Measurements from ENCODE around the gene SLC25A13. TPM values are rescaled to one million over a fixed set of nuclear protein-coding genes. Genes with fewer than 3 reads are reported as not detected.

SLC25A13 gene
- total RNA-seq, 1 experiment from 2014 or later, result 102 TPM

DNA sequence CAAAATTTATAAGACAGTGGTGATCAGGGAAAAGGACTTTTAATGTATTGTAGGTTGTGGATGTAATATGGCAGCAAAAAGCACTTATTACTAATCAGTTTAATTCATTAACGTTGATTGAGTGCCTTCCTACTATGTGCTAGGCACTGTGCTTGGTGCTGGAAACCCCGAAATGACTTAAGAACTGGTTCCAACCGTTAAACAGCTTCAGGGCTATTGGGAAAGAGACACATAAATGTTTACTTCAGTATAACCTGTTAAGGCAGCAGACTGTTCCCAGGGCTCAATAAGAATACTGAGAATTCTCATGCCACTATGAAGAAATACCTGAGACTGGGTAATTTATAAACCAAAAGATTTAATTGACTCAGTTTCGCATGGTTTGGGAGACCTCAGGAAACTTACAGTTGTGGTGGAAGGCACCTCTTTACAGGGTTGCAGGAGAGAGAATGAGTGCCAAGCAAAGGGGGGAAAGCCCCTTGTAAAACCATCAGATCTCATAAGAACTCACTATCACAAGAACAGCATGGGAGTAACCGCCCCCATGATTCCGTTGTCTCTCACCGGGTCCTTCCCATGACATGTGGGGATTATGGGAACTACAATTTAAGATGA is 1.1 kb upstream of the SLC25A13 start:
- TF ChIP-seq, protein P1, sequence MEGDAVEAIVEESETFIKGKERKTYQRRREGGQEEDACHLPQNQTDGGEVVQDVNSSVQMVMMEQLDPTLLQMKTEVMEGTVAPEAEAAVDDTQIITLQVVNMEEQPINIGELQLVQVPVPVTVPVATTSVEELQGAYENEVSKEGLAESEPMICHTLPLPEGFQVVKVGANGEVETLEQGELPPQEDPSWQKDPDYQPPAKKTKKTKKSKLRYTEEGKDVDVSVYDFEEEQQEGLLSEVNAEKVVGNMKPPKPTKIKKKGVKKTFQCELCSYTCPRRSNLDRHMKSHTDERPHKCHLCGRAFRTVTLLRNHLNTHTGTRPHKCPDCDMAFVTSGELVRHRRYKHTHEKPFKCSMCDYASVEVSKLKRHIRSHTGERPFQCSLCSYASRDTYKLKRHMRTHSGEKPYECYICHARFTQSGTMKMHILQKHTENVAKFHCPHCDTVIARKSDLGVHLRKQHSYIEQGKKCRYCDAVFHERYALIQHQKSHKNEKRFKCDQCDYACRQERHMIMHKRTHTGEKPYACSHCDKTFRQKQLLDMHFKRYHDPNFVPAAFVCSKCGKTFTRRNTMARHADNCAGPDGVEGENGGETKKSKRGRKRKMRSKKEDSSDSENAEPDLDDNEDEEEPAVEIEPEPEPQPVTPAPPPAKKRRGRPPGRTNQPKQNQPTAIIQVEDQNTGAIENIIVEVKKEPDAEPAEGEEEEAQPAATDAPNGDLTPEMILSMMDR (IDR thresholded peaks at IDR 0.05; ENCODE audit: insufficient read depth in 1 of 2, low read depth in 1 of 2, low read length in 1 of 2, severe bottlenecking in 1 of 2, unreplicated experiment in 1 of 2), result no peak
- POLR2A ChIA-PET, result interaction anchor here (1.0 to 1.3 kb wide), 2 partner anchors 8 to 20 kb away, joined by 3 to 4 read pairs; no protein-coding TSS in a partner anchor
- Histone ChIP-seq H3K4me1 (peaks cover 15% of the 10 kb centered on the region), H3K27me3 (replicated peaks; ENCODE audit: control insufficient read depth, insufficient read depth, low read length) (no peaks in the 10 kb centered on the region), H3K36me3 (ENCODE audit: control insufficient read depth, insufficient read depth, low read length) (no peaks in the 10 kb centered on the region), H3K4me3 (ENCODE audit: low read depth, low read length) (no peak overlapping the region), H3K9me3 (no peaks in the 10 kb centered on the region)
- H3K27me3 Mint-ChIP-seq (ENCODE audit: insufficient read depth, unreplicated experiment), result no peaks in the 10 kb centered on the region
- H3K27ac Mint-ChIP-seq (ENCODE audit: unreplicated experiment), result no peak overlapping the region
- peaks cover 7% of the 10 kb centered on the region for H3K4me1 Mint-ChIP-seq (ENCODE audit: low read depth, unreplicated experiment)
- CTCF ChIA-PET, result no interaction called here
- DNase-seq, result no peak
- intact Hi-C loops (cut with micrococcal nuclease; ENCODE audit: unreplicated experiment), result loop anchor here (1.0 to 5.0 kb wide), 3 partner anchors 8 to 94 kb away; no protein-coding TSS in a partner anchor
- peak overlapping the region; percentile 90 for H3K4me3 Mint-ChIP-seq (ENCODE audit: unreplicated experiment)
- no peaks in the 10 kb centered on the region for H3K9me3 Mint-ChIP-seq (ENCODE audit: unreplicated experiment)
- TSS peak; percentile 70 for BruUV-seq (replicated peaks)
- peaks cover 13% of the 10 kb centered on the region for H3K36me3 Mint-ChIP-seq (ENCODE audit: insufficient read depth, unreplicated experiment)

DNA sequence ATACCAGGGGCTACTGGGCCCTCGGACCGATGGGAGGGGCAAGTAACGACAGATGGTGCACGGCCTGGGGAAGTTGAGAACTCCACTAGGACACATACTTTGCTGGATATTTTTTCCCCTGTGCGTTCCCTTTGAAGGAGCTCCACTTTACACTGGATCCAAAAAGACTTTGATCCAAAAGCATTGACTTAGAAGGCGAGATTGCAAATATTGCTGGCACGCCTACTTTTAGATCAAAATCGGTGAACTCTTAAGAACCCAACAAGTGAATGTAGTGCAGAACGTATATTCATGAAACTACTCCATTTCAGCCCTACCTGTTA is 436 bp upstream of the SLC25A13 start:
- Mint-ChIP-seq H3K4me3 (ENCODE audit: unreplicated experiment) (peak overlapping the region; percentile 90), H3K36me3 (ENCODE audit: insufficient read depth, unreplicated experiment) (peaks cover 13% of the 10 kb centered on the region), H3K4me1 (ENCODE audit: low read depth, unreplicated experiment) (peaks cover 10% of the 10 kb centered on the region), H3K27me3 (ENCODE audit: insufficient read depth, unreplicated experiment) (no peaks in the 10 kb centered on the region), H3K9me3 (ENCODE audit: unreplicated experiment) (no peaks in the 10 kb centered on the region), H3K27ac (ENCODE audit: unreplicated experiment) (peak overlapping the region; percentile 89)
- H3K4me1 ChIP-seq, result peaks cover 12% of the 10 kb centered on the region
- no TSS peak for BruUV-seq (replicated peaks)
- H3K27me3 ChIP-seq (replicated peaks; ENCODE audit: control insufficient read depth, insufficient read depth, low read length), result no peaks in the 10 kb centered on the region
- intact Hi-C loops (cut with micrococcal nuclease; ENCODE audit: unreplicated experiment), result loop anchor here (1.0 to 5.0 kb wide), 3 partner anchors 9 to 95 kb away; no protein-coding TSS in a partner anchor
- H3K4me3 ChIP-seq (ENCODE audit: low read depth, low read length), result peak overlapping the region; percentile 90
- no peak for DNase-seq
- TF ChIP-seq, protein P1 (IDR thresholded peaks at IDR 0.05; ENCODE audit: insufficient read depth in 1 of 2, low read depth in 1 of 2, low read length in 1 of 2, severe bottlenecking in 1 of 2, unreplicated experiment in 1 of 2), result no peak
- no peaks in the 10 kb centered on the region for H3K36me3 ChIP-seq (ENCODE audit: control insufficient read depth, insufficient read depth, low read length)
- ChIA-PET CTCF (no interaction called here), POLR2A (interaction anchor here (1.0 to 1.3 kb wide), 2 partner anchors 9 to 19 kb away, joined by 3 to 4 read pairs; no protein-coding TSS in a partner anchor)
- H3K9me3 ChIP-seq, result no peaks in the 10 kb centered on the region

DNA sequence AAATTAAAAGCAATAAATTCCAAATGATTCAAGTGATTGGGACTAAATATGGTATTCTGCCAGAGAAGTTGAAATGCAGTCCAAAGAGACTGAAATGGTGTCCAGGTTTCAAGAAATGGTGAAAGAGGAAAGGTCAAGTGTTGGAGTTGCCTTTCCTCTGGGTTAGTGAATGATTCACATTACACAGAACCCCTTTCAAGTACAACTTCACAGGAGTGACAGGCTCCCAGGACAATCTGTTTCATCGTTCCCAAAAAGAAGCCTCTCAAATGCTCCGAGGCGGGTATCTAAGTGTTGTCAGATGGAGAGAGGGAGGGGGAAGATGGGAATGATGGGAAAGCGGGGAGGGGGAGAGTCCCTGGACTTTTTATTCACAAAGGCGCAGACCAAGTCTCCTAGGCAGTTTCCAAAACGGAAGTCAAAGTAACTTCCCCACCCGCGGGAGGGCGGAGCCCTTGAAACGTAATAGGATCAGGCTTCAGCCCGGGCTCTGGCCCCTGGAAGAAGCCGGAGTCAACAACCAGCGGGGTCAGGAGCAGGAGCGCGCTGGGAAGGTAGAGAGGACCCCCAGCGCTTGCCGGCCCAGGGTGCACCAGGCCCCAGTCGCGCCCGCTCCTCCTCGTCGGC is 754 bp downstream of the SLC25A13 start:
- ChIA-PET CTCF (no interaction called here), POLR2A (no interaction called here)
- peak overlapping the region; percentile 90 for H3K4me3 ChIP-seq (ENCODE audit: low read depth, low read length)
- H3K36me3 Mint-ChIP-seq (ENCODE audit: insufficient read depth, unreplicated experiment), result peaks cover 13% of the 10 kb centered on the region
- TF ChIP-seq, protein P1 (IDR thresholded peaks at IDR 0.05; ENCODE audit: insufficient read depth in 1 of 2, low read depth in 1 of 2, low read length in 1 of 2, severe bottlenecking in 1 of 2, unreplicated experiment in 1 of 2), result no peak
- H3K4me1 Mint-ChIP-seq (ENCODE audit: low read depth, unreplicated experiment), result peaks cover 22% of the 10 kb centered on the region
- H3K4me1 ChIP-seq, result peaks cover 20% of the 10 kb centered on the region
- H3K9me3 ChIP-seq, result no peaks in the 10 kb centered on the region
- H3K27me3 Mint-ChIP-seq (ENCODE audit: insufficient read depth, unreplicated experiment), result no peaks in the 10 kb centered on the region
- intact Hi-C loops (cut with micrococcal nuclease; ENCODE audit: unreplicated experiment), result loop anchor here (1.0 to 5.0 kb wide), 6 partner anchors 9 to 146 kb away; no protein-coding TSS in a partner anchor
- DNase-seq, result peak; percentile 88 to 89
- peak overlapping the region; percentile 89 for H3K27ac Mint-ChIP-seq (ENCODE audit: unreplicated experiment)
- H3K4me3 Mint-ChIP-seq (ENCODE audit: unreplicated experiment), result peak overlapping the region; percentile 90
- H3K36me3 ChIP-seq (ENCODE audit: control insufficient read depth, insufficient read depth, low read length), result no peaks in the 10 kb centered on the region; the same call in 1 of the 2 replicates
- no peaks in the 10 kb centered on the region for H3K9me3 Mint-ChIP-seq (ENCODE audit: unreplicated experiment)
- no TSS peak for BruUV-seq (replicated peaks)
- H3K27me3 ChIP-seq (replicated peaks; ENCODE audit: control insufficient read depth, insufficient read depth, low read length), result no peaks in the 10 kb centered on the region

Measured in Caco-2 (cell line).